ENCODE measurements around the gene LDHD.
"Not testable (repeated sequence)": the region's sequence is repeated elsewhere in the genome, so short reads cannot be mapped to it uniquely, and the experiment has no call there.

The LDHD gene

DNA sequence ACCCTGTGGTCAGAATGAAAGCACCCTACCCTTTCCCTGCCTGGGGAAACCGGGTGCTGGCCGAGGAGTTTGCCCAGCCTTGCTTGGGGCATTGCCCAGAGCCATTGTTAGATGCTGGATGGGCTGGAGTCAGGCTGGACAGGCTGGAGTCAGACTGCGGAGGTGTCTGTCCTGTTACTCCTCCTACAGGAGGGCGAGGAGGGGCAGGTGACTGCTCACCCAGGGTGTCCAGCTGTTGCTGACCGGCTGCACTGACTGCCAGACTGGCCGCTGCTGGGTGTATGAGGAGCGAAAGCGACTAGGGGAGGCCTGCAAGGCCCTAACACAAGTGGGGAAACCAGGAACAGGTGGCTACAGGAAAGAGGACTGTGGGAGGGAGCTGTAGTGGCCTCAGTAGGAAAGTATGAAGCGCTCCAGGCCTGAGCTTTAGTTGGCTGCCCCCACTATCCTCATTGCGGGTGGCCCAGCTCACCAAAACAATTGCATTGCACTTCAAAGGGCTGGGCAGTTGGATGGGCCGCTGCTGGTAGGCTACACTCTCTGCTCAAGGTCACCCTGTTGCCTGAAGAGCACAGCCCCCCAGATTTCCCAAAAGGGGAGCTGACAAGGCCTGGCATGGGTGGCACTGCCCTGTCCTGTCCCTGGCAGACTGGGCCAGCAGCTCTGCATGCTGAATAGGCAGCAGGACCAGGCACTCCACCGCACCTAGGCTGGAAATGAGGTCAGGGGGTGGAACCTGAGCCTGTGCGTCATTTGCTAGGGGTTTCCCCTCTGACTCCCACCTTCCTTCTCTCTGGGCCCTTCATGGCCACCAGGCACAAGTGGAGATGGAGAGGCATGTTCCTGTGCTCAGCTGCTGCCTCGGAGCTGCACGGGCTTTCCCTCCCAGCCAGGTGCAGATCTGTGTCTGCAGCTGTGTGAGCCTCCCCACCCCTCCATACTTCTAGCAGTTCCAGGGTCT is 18.4 kb downstream of the LDHD start:
- peak; percentile 67 for DNase-seq (ENCODE audit: low spot score)
- TF ChIP-seq, protein P1, sequence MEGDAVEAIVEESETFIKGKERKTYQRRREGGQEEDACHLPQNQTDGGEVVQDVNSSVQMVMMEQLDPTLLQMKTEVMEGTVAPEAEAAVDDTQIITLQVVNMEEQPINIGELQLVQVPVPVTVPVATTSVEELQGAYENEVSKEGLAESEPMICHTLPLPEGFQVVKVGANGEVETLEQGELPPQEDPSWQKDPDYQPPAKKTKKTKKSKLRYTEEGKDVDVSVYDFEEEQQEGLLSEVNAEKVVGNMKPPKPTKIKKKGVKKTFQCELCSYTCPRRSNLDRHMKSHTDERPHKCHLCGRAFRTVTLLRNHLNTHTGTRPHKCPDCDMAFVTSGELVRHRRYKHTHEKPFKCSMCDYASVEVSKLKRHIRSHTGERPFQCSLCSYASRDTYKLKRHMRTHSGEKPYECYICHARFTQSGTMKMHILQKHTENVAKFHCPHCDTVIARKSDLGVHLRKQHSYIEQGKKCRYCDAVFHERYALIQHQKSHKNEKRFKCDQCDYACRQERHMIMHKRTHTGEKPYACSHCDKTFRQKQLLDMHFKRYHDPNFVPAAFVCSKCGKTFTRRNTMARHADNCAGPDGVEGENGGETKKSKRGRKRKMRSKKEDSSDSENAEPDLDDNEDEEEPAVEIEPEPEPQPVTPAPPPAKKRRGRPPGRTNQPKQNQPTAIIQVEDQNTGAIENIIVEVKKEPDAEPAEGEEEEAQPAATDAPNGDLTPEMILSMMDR (IDR thresholded peaks at IDR 0.05; ENCODE audit: extremely low read depth, missing control alignments): no peak

DNA sequence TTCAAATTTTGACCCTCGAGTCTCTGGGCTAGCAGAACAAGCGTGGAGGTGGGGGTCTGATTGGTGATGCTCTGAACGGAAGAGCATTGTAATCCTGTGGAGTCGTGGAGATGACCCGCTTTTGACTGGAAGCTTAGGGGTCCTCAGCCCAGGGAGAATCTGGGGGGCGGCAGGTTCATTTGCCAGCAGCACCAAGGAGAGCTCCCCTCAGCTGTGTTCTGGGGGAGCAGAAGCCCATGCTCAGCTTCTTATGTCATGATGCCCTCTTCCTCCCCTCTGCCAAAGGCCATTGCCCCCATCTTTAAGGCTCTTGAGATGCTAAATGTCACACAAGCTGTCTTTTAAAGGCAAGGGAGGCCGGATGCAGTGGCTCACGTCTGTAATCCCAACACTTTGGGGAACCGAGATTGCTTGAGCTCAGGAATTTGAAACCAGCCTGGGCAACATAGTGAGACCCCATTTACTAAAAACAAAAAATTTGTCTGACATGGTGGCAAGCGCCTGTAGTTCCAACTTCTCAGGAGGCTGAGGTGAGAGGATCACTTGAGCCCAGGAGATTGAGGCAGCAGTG is 19.3 kb downstream of the LDHD start:
- TF ChIP-seq, protein P1 (IDR thresholded peaks at IDR 0.05; ENCODE audit: extremely low read depth, missing control alignments): no peak
- DNase-seq (ENCODE audit: low spot score): no peak

GRCh38 chr16:75096656-75097055 is 19.9 kb downstream of the LDHD start:
- TF ChIP-seq, protein P1 (IDR thresholded peaks at IDR 0.05; ENCODE audit: extremely low read depth, missing control alignments): no peak
- DNase-seq (ENCODE audit: low spot score): no peak

DNA sequence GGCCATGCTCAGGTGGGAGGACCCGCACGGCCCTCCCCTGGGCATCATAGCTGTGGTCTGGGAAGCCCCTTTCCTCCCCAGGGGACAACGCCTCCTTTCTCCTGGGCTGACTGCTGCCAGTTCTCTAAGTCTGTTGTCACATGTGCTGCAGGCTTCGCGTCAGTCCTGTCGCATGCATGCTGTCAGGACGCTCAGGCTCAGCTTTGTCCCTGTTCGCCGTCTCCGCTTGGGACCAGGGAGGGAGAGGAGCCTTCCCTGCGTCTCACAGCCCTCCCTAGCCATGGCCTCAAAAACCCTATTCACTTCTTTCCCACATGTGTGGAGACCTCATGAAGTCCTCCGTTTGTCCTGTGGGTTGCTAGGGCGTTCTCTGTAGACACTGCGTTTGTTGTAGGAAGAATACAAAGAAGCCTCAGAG is 21.4 kb downstream of the LDHD start:
- no peak for DNase-seq (ENCODE audit: low spot score)
- TF ChIP-seq, protein P1 (IDR thresholded peaks at IDR 0.05; ENCODE audit: extremely low read depth, missing control alignments): no peak

DNA sequence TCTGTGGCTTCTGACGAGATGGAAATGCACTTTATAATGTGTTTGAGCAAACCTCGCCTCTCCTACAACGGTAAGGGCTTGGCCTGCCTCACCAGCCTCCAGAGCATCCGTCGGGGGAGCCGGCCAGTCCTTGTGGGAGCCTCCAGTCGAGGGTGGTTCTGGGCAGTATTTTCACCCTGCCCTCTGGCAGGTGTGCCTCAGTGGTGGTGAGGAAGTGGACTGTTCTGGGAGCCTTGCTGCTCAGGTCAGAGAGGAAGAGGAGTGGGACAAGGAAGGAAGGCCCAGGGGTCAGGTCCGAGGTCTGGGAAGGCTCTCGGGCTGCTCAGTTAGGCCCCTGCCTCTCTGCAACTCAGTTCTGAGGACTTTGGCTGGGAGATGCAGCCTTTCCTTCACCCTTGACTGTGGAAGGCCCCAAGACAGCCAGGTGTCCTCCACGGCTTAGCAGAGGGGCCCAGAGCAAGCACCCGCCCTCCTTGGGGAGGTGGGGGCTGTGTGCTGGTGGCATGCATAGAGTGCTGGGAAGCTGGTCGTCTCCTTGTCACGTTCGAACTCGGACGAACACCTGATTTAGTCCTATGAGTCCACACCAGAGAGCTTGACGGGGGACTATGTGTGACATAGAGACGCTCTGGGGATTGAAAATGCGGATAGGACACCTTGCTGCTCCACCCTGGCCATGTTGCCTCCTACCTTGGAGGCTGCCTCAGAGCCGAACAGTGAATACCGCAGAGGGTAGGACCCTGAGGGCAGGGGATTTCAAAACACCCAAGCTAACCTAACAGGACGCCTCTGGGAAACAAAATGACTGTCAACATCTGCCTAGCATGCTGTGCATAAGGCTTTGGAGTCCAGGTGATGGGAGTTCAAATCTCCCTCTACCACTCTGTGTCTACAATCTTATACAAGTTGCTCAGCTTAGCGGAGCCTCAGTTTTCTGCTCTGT is 22.7 kb downstream of the LDHD start:
- no peak for DNase-seq (ENCODE audit: low spot score)
- TF ChIP-seq, protein P1 (IDR thresholded peaks at IDR 0.05; ENCODE audit: extremely low read depth, missing control alignments): no peak

GRCh38 chr16:75092777-75093176 is 23.8 kb downstream of the LDHD start:
- DNase-seq (ENCODE audit: low spot score): no peak
- TF ChIP-seq, protein P1 (IDR thresholded peaks at IDR 0.05; ENCODE audit: extremely low read depth, missing control alignments): no peak

DNA sequence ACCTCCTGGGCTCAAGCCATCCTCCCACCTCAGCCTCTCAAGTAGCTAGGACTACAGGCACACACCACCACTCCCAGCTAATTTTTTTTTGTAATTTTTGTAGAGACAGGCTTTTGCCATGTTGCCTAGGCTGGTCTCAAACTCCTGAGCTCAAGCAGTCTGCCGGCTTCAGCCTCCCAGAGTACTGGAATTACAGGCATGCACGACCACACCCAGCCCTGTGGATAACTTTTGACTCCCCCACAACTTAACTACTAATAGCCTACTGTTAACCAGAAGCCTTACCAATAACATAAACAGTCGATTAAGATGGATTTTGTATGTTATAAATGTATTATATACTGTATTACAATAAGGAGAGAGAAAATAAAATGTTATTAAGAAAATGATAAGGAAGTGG is 25.0 kb downstream of the LDHD start:
- not testable (repeated sequence) for DNase-seq (ENCODE audit: low spot score)

DNA sequence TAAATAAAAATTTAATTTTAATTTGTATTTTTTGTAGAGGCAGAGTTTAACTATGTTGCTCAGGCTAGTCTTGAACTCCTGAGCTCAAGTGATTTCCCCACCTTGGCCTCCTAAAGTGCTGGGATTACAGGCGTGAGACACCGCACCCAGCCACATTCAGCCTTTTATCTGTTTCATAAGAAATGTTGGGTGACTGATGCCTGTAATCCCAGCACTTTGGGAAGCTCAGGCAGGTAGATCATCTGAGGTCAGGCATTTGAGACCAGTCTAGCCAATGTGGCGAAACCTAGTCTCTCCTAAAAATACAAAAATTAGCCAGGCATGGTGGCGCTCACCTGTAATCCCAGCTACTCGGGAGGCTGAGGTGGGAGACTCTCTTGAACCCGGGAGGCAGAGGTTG is 25.7 kb downstream of the LDHD start:
- DNase-seq (ENCODE audit: low spot score): not testable (repeated sequence)

Measured in GM20000 (cell line).